Stimulated activated CD8-positive, alpha-beta memory T cell treated with anti-CD3 and anti-CD28 coated beads, Interleukin-4, amount 100 ng/mL, for 4 hours (primary cell): ENCODE measurements around the gene PI16.
"Not testable (repeated sequence)": the region's sequence is repeated elsewhere in the genome, so short reads cannot be mapped to it uniquely, and the experiment has no call there.

Experiments used
- DNase-seq, 2 donors: peaks; one replicate each; pipeline ENCODE4 v3.0.0-alpha.2; 2020; ENCODE audit warnings: low read depth in 2 of 2, low spot score in 1 of 2

Gene PI16

GRCh38 chr6:36927691-36928546, 26.6 kb upstream of the PI16 start:
- DNase-seq = no peak

GRCh38 chr6:36928547-36928918, 26.0 kb upstream of the PI16 start:
- no peak for DNase-seq

GRCh38 chr6:36929152-36929551, 25.4 kb upstream of the PI16 start:
- DNase-seq = no peak

- no peak for DNase-seq
These were observed 24.9 kb upstream of the PI16 start for GRCh38 chr6:36929607-36930006.

DNA sequence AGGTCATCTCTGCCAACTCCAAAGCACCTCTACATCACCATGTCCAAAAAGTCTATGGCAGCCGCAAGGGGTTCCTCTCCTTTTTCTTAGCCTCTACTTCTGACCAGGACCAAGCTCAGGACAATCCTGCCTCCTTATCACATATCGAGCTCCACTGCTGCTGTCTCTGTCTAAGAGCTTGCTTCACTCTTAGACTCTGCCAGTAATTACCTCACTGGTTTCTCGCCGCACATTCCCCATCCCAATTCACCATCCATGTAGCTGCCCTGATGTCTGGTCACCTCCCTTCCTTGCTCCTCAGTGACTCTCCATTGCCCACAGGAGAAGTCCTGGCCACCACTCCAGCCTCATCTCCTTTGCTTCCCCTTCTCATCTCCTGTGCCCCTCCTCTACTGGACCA, 24.1 kb upstream of the PI16 start:
- DNase-seq = no peak

- no peak for DNase-seq
These were observed 21.4 kb upstream of the PI16 start for GRCh38 chr6:36933102-36933501.

- DNase-seq = no peak
These were observed 21.0 kb upstream of the PI16 start for GRCh38 chr6:36933519-36933918.

- no peak for DNase-seq
These were observed 19.6 kb upstream of the PI16 start for GRCh38 chr6:36934901-36935300.

GRCh38 chr6:36936824-36937223, 17.7 kb upstream of the PI16 start:
- DNase-seq = no peak

- DNase-seq = no peak
These were observed 16.6 kb upstream of the PI16 start for GRCh38 chr6:36937896-36938295.

- no peak for DNase-seq
These were observed 16.0 kb upstream of the PI16 start for GRCh38 chr6:36938536-36938935.

DNA sequence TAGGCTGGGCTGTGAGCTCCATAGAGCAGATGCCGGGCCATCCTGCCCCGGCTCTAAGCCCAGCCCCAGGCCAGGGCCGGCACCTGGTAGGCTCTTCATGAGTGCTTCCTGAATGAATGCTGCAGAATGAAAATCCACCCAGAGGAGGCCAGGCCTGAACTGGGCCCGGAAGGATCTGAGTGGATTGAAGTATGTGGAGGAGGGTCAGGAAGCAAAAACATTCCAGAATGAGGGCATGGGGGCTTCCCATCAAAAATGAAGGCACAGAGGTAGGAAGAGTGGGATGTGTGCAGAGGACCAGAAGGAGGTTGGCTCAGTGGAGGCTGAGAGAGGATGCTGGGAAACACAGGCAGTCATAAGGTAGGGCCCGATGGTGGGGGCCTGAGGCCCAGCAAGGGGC, 15.5 kb upstream of the PI16 start:
- DNase-seq = not testable (repeated sequence)

DNA sequence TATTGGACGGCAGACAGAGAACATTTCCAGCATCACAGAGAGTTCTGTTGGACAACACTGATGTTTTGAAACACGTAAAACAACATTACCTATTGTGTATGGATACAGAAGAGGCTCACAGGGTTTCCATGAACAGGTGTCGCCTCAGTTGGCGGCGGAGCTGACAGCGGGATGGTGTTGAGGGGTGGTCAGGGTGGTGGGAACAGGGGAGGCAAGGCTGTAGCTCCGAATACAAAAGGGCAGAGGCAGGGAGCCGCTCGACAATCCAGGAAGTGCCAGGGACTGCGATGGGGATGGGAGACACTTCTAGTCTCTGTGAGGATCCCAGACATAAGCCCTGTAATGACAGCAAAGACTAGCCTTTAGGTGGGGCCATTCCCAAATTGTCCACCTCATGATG, 14.5 kb upstream of the PI16 start:
- DNase-seq = no peak

GRCh38 chr6:36941561-36941960, 13.0 kb upstream of the PI16 start:
- not testable (repeated sequence) for DNase-seq

- DNase-seq = not testable (repeated sequence)
These were observed 12.2 kb upstream of the PI16 start for GRCh38 chr6:36942329-36942728.

- DNase-seq = no peak
These were observed 9.9 kb upstream of the PI16 start for GRCh38 chr6:36944650-36945049.

- DNase-seq = no peak
These were observed 9.2 kb upstream of the PI16 start for GRCh38 chr6:36945301-36945700.

DNA sequence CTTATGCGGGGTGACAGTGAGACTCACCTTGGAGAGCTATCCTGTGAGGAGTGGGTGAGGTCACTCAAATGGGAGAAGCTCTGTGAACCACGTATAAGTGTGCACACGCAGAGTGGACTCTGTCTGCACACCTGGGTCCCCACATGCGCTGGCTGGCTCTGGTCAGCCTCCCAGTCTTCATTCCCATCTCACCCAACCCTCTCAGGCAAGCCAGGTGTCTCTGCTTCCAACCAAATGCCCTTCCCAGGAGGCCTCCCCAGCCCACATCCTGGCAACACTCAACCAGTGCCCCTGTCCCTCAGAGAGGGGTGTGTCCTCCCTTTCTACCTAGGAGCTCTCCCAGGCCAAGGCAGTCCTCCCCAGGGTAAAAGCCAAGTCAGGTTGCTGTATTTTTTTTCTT, 8.0 kb upstream of the PI16 start:
- no peak for DNase-seq

DNA sequence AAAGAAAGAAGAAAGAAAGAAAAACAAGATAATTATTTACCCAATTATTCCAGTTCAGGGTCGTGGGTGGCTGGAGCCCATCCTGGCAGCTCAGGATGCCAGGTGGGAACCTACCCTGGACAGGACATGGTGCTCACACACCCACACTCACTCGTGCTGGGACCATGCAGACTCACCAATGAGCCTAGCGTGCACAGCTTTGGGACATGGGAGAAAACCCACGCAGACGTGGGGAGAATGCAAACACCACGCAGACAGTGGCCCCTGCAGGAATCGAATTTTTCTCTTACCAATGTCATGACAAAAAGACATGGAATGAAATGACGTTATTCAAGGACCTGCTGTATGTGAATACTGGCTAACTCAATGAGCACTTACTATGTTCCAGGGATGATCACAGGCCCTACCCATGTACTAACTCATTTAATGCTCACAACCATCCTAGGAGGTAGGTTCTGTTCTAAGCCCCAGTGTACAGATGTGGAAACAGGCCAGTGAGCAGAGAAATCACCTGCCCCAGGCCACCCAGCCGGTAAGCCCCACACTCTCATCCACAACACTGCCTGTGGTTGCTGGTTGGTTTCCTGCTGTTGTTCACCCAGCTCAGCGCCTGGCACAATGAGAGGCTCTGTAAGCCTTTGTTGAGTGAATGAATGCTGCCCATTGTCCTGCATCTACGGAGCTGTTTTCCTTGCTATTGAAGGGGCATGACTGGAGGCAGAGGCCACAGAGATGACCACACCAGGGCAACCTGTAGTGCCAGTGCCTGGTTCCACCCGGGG, 6.8 kb upstream of the PI16 start:
- no peak for DNase-seq

DNA sequence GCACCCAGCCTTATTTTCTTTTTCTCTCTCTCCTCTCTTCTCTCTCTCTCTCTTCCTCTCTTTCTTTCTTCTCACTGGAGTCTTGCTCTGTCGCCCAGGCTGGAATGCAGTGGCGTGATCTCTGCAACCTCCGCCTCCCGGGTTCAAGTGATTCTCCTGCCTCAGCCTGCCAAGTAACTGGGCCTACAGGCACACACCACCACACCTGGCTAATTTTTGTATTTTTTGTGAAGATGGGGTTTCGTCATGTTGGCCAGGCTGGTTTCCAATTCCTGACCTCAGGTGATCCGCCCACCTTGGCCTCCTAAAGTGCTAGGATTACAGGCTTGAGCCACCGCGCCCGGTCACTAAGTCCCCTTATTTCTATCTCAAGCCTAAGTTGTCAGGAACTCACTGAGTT, 5.5 kb upstream of the PI16 start:
- DNase-seq = not testable (repeated sequence)

DNA sequence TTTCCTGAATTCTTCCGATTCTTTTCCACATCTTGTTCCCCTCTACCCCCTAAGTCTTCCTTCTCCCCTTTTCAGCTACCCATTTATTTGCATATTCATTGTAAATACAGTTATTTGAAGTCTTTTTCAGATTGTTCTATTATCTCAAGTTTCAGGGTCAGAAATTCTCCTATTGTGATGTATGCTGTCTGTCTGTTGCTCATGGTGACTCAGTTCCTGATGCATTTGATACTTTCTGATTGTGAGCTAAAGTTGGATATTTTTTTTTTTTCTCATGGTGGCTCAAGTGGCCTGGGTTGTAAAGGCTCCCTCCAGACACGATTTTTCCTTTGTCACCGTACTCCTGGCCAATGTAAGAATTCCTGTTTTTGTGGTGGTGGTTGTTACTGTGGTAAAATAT, 4.9 kb upstream of the PI16 start:
- DNase-seq = no peak

DNA sequence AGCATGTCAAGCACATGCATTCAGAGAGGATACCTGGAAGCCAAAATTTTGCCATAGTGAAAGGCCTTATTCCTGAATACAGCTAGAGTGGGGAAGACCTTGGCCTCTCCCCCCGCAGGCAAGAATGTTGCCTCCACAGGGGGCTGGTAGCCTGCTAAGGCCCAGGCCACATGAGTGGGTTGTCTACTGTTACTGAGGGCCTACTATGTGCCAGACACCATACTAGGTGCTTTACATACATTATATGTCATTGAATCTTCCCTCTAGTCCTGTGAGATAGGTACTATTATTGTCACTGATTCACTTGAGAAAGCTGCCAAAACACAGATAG, 642 bp upstream of the PI16 start:
- no peak for DNase-seq

- no peak for DNase-seq
These were observed 598 bp downstream of the PI16 start for GRCh38 chr6:36955136-36955535.
